ENCODE data around the gene WNK1.

DNA sequence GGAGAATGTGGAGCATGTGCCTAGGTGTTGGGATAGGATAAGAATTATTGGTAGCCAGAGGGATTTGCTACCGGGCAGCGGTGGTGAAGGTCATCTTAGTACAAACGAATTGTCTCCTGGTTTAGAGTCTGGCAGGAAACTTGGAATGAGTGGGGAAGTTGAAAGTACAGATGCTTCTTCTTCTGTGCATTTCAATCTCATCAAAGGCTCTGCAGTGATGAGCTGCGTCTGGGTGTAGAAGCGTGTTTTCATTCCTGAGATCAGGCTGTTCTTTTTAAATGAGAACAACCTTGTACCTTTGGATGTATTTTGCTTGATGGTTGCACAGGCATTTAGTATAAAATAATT, 2.1 kb downstream of the WNK1 start:
- TF ChIP-seq POLR2A (IDR thresholded peaks at IDR 0.05; ENCODE audit: low read depth, low read length) (no peak), POLR2AphosphoS5 (IDR thresholded peaks at IDR 0.05; ENCODE audit: low read depth, low read length) (no peak)
